Adrenal gland (tissue), 5 donors: ENCODE results near the gene NTHL1.

Experiments
- POLR2A ChIP-seq, 2 donors: fragments of 450-650 bp; IDR thresholded peaks; one replicate each; pipeline ENCODE4 v1.6.1; 2017; ENCODE audit warnings: antibody characterized with exemption in 2 of 2, mild to moderate bottlenecking in 2 of 2, moderate library complexity in 1 of 2
- TF ChIP-seq, protein P1 (sequence below), 6 experiments: fragments of 450-650 bp in 4 of 6; fragments of 200-600 bp in 2 of 6; sonication (generic) in 1 of 6; IDR thresholded peaks; 1 replicate in 5 of 6; 2 replicates in 1 of 6; pipeline versions ENCODE4 v1.5.1 to v1.8.0; 2016 to 2021; ENCODE audit warnings: antibody characterized with exemption in 6 of 6, mild to moderate bottlenecking in 2 of 6, moderate library complexity in 1 of 6
- donor health status: DM: no; HTN: no; CAD: no.

DNA sequence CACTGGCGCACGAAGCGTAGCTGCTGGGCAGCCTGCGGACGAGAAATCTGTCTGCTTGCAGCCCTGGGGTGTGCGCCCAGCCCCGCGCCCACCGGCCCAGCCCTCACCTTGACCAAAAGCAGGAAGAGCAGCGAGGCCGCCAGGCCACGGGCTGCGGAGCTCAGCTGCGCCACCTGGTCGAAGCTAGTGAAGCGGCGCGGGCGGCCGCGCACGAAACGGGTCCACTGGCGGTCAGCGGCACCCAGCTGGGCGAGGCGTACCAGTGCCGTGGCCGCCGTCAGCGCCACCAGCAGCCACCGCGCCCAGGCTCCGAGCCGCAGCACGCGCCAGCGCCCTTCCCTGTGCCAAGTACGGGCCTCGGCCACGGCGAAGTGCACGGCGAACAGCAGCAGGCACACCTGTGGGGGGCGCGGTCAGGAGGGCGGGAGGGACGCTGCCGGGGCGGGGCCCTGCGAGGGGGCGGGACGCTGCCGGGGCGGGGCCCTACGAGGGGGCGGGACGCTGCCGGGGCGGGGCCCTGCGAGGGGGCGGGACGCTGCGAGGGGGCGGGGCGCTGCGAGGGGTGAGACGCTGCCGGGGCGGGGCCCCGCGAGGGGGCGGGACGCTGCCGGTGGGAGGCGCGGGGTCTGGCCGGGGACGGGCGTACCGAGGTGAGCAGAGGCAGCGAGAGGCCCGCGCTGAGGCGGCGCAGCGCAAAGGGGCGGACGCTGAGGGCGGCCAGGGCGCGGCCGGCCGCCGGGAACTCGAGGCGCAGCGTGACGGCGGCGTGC, 43.3 kb upstream of the NTHL1 start:
- TF ChIP-seq, protein P1, sequence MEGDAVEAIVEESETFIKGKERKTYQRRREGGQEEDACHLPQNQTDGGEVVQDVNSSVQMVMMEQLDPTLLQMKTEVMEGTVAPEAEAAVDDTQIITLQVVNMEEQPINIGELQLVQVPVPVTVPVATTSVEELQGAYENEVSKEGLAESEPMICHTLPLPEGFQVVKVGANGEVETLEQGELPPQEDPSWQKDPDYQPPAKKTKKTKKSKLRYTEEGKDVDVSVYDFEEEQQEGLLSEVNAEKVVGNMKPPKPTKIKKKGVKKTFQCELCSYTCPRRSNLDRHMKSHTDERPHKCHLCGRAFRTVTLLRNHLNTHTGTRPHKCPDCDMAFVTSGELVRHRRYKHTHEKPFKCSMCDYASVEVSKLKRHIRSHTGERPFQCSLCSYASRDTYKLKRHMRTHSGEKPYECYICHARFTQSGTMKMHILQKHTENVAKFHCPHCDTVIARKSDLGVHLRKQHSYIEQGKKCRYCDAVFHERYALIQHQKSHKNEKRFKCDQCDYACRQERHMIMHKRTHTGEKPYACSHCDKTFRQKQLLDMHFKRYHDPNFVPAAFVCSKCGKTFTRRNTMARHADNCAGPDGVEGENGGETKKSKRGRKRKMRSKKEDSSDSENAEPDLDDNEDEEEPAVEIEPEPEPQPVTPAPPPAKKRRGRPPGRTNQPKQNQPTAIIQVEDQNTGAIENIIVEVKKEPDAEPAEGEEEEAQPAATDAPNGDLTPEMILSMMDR (IDR thresholded peaks at IDR 0.05) = peak in 4 of 6 experiments; percentile 14 to 28 (median 20)
- TF ChIP-seq POLR2A (IDR thresholded peaks at IDR 0.05) = peak in 1 of 2 donors; percentile 70
